CD4-positive, alpha-beta T cell treated with Interleukin-21 for 1 hour (primary cell): Measurements from ENCODE around the gene IGDCC3.
"Not testable (repeated sequence)": the region's sequence is repeated elsewhere in the genome, so short reads cannot be mapped to it uniquely, and the experiment has no call there.

Experiments
- DNase-seq: peaks from one replicate; pipeline ENCODE4 v3.0.0-alpha.2; 2020

IGDCC3 gene

DNA sequence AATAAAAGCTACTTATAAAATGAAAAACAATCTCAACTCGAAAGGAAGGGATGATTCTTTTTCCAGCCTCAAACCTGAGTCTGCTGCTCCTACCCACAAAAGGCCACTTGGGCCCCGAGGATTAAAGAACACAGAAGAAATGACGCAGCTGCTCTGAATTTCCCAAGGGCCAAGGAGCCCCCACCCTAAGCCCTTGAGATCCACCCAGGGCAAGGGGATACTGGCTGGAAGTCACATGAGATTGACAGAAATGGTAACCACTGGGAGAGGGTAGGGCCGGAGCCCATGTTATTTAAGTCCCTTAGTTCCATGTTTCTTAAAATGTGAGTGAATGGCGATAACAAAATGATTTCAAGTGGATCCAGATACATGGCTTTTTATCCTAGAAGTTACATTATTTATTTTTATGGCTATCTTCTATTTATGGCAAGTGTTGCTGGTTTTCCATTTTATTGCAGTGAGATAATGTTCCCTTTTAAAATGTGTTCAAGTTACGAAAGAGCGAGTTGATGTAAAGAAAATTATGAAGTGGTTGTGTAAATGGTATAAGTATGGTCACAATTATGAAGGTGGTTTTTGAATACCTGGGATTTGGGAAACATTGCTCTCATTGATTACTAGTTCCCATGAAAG is 28.1 kb upstream of the IGDCC3 start:
- DNase-seq, result no peak

DNA sequence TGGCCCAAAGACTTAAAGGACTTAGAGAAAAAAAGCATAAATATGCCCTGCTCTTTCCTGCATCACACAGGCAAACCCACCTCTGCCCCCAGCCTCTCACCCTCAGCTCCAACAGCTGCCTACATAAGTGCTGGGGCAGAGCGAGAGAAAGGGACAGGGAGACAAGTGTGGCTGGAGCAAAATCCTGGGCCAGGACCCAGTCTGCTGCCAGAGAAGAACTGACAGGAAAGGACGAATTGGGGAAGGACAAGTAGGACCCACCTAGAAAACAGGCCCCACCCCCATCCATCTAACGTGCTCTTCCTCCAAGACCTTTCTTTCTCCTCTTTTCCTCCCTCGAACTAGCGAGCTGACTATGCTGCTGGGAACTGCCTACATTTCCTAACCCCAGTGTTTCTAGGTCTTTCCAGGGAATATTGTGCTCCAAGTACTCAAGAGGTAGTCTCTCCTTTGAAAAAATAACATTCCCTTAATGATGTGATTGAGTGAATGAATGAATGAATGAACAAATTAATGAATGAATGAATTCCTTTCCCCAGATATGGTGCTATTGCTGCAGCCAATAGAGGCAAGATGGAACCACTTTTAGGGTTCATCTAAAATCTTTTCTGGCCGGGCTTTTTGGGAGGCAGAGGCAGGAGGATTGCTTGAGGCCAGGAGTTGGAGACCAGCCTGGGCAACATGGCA is 26.5 kb upstream of the IGDCC3 start:
- no peak for DNase-seq

DNA sequence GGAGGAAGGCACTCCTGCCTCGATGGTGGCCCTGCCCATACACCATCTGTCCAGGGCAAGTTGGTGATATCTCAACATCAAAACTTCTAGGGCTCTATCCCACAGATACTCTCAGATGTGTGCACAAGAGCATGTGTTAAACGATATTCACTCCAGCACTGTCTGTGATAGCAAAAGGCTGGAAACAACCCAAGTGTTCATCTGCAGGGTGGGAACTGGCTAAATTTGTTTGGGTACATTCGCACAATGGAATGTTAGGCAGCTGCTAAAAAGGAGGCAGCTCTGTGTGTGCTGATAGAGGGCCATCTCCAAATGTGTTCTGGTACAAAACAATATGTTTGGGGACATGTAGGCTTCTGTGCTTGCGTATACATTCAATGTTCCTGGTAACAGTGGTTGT is 25.2 kb upstream of the IGDCC3 start:
- DNase-seq, result no peak

DNA sequence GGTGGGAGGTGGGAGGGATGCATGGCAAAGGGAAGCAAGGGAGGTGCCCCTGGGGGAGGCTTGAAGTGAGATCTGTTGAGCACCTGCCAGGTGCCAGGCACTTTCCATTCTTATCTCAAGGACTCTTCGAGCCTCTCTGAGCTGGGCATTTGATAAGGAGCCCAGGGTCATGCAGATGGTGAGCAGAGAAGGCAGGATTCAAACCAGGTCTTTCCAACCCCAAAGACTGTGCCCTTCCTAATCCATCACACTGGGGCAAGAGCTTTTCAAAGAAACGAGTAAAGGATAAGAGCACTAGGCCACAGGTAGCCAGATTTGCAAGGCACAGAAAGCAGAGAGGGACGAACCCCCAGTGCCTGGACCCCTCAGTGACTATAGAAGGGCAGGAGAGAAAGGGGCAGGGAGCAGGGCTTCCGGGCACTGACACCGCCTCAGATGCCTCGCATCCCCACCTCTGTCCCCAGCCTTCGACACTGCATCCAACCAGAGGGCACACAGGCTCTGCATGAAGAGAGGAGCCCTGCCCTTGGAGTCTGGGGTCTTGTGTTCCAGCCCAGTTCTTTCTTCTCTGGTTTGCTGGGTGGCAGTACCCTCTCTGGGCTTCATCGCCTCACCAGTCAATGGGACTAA is 23.9 kb upstream of the IGDCC3 start:
- no peak for DNase-seq

DNA sequence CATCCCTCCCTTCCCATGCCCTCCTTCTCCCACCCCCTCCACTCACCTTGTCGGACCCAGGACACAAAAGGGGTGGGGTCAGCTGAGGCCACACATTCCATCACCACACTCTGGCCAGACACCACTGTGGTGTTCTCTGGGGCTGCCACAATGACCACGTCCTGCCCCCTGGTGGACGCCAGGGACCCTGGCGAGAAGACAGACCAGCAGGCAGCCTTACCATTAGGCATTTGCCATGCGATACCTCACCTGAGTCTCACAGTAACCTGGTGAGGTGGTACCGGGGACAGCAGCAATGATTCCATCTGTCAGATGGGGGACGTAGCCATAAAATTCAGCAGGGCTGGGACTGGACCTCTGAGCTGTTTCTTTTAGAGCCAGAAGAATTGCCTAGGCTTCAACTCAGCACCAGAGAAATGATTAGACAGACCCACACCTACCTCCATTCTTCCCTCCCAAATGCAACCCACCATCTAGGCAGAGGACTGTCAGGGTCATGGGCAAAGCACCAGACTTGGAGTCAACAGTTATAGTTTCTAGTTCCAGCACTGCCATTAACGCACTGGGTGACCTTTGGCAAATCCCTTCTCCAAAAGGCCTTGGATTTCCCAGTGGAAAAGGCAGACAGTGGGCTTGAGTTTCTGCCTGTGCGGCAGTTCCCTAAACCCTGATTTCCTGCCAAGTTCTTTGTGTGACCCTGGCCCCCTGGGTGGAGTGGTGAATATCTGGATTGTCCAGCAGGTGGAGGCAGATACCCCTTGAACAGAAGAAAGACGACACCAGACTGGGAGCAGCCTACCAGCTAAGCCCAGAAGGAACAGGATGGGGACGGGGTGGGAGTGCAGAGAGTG is 23.2 kb upstream of the IGDCC3 start:
- peak; percentile 43 for DNase-seq

DNA sequence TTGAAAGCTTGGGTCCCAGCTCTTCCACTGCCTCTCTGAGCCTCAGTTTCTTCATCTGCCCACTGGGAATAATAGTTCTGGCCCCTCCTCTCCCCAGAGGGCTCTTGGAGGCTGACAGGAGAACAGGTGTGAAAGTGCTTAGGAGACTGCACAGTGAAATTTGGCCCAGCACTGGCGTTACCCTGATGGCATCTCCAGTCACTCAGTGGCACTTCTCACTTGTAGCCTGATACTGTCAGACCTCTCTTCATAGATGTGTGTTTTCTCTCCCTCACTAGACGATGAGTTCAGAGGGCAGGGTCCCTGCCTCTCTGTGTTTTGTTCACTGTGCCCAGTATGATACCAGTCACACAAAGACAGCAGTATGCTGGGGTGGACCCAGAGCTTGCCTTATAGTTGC is 22.2 kb upstream of the IGDCC3 start:
- DNase-seq, result no peak

DNA sequence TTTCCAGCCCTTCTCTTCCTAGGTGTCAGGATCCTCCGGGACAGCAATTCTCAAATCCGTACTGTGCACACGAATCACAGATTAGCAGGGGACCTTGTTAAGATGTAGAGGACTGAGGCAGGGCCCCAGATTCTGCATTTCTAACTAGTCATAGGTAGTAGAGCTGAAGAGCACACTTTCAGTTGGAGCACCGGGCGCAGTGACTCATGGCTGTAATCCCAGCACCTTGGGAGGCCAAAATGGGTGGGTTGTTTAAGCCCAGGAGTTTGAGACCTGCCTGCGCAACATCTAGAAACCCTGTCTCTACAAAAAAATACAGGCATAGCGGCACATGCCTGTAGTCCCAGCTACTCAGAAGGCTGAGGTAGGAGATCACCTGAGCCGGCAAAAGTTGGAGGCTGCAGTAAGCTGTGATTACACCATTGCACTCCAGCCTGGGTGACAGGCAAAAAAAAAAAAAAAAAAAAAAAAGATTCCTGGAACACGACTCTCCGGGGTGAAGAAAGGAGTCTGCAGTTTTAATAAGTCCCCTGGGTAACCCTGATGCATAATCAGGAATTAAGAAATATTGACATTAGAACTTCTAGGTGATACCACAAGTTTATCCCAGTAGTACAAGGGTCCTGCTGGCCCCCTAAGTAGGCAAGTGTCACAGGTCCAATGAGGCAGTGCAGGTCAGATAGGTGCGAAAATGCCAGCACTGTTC is 21.4 kb upstream of the IGDCC3 start:
- DNase-seq, result no peak

DNA sequence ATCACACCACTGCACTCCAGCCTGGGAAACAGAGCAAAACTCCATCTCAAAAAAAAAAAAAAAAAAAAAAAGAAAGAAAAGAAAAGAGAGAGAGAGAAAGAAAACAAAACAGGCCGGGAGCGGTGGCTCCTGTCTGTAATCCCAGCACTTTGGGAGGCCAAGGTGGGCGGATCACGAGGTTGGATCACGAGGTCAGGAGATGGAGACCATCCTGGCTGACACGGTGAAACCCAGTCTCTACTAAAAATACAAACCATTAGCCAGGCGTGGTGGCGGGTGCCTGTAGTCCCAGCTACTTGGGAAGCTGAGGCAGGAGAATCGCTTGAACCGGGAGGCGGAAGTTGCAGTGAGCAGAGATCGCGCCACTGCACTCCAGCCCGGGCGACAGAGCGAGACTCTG is 20.7 kb upstream of the IGDCC3 start:
- not testable (repeated sequence) for DNase-seq

DNA sequence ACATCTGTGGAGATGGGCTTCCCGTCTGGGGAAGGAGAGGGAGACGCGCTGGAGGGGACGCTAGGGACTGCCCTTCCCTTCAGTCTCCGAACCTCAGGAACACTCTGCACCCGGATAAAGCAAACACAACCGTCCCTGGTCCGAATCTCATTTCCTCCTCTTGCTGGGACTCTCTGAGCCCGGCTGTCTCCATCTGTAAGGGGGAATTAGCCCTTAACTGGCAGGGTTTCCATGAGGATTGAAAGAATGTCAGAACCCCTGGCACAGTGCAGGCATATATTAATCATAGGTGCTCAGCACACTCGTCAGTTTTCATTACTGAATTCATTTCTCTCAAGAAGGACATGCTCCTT is 19.1 kb upstream of the IGDCC3 start:
- DNase-seq, result no peak

DNA sequence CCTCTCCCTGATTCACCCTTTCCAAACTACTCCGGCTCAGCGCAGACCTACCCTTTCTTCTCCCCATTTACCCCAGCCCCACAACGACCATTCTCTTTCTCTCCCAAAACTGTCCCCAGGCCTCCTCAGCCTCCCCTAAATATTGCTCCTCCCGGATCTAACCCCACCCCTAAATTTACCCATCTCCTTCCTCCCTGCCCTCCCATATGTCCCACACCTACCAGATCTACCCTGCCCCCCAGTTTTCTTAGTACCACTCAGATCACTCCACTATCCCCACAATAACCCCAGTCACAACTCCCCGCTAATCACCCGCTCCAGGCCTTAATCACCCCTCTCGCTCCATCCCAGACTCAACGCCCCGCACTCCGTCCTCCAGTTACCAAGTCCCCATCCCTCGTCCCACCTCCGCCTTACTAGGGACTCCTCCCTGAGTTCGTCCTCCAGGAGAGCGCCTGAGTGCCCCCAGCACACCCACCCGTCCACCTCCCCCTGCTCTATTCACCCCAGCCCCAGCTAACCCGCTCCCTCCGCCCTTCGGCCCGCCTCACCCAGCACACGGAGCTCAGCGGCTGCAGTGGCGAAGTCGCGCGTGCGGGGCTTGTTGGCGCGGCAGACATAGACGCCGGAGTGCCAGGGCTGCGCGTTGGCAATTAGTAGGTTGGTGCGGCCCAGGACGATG is 18.6 kb upstream of the IGDCC3 start:
- no peak for DNase-seq

DNA sequence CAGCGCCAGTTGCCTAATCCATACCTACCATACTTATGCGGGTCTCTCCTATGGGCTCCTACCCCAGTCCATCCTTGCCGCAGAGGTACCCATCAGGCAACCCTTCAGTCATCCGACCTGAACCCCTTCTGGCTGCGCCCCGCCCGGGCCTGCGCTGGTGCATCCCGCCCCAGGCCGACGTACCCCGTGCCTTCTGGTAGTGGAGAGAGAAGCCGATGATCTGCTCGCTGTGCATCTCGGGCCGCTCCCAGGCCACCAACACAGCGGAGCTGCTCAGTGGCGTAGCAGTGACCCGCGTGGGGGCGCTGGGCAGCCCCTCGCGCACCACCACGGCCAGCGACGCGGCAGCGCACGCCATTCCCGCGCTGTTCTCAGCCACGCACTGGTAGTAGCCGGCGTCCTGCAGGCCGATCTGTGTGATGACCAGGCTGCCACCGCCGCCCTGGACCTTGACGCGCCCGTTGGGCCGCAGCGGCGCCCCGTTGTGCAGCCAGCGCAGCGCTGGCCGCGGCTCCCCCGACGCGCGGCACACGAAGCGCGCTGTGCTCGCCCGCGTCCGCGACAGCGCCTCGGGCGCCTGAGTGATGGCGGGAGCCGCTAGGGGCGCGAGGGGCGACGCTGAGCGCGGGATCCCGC is 17.9 kb upstream of the IGDCC3 start:
- no peak for DNase-seq

DNA sequence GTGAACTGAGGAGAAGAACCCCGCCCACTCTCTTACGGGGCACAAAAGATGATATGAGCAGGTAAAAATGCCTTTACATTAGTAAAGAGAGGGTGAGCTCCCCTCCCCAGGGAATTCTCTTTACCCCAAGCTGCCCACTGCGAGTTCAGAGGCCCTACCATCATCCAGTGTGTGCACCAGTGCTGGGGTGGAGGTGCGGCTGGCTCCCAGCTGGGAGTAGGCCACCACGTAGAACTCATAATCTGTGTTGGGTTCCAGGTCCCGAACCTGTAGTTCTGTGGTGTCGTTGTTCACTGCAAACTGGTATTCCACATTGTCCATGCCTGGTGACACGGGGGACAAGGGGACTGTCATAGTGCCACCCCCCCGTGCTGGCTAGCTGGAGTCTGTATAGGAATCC is 17.1 kb upstream of the IGDCC3 start:
- DNase-seq, result no peak

DNA sequence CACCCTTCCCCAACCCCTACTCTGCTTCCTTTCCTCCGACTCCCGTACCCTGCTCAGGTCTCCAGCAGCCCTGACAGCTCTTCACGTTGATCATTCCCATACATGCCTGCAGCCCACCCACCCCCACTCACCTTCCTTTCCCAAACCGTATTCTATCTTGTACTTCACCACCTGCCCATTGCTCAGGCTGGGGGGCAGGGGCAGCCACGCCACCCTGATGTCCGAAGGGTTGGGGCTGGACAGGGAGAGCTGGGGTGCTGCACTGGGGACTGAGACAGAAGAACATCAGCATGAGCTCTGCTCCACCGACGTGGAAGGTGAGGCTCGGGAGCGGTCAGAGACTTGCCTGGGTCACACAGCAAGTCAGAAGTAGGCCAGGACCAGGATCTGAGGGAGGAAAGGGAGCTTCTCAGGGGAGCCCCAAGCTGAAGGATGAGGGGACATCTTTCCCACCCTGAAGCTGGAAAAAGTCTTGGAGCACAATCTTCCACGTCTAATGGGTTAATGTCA is 16.5 kb upstream of the IGDCC3 start:
- DNase-seq, result no peak

DNA sequence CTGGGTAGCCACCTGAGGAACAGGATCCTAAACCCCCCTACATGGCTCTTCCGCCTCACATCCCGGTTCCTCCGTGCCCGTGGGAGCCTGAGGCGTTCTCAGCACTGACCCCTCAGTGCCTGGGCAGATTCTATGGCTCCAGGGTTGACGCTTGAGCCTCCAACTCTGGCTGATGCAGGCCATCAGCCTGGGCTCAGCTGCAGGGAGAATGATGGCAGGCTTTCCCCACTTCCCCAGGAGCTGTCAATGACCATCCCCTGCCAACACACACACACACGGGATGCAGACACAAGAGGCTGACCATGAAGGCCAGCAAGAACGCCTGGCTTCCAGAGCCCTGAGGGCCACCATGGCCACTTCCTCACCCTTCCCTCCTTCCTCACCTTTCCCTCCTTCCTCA is 15.8 kb upstream of the IGDCC3 start:
- DNase-seq, result no peak

DNA sequence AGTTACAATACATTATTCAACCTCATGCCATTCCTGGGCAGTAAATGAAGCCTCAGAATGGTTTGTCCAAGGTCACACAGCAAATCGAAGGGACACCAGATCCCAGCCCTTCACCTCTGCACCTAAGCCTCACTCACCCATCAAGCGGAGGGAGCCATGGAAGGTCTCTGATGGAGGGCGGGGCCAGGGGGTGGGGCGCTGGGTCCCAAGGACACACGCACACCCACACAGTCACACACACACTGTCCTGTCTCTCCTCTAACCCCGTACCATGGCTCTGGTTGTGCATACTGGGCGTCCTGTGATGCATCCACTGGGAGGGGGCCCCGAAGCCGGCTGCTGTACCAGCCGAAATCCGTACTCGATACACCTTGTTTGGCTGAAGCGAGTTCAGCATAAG is 15.3 kb upstream of the IGDCC3 start:
- no peak for DNase-seq

DNA sequence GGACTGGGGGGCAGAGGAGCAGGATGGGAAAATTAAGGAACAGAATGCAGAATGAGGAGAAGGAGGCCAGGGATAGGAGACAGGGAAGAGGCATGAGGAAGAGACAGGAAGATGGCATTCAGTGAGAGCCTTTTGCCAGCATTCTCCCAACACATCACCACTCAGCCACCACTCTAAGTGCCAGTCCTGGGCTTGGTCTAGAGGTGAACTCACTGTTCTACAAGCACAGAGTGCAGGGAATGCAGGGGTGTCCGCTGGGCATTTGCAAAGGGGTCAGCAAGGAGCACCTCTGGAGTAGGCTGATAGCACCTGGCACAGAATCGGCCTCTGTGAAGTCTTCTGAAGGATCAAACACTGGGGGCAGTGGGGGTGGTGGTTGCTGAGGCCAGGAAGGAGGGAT is 14.6 kb upstream of the IGDCC3 start:
- no peak for DNase-seq

DNA sequence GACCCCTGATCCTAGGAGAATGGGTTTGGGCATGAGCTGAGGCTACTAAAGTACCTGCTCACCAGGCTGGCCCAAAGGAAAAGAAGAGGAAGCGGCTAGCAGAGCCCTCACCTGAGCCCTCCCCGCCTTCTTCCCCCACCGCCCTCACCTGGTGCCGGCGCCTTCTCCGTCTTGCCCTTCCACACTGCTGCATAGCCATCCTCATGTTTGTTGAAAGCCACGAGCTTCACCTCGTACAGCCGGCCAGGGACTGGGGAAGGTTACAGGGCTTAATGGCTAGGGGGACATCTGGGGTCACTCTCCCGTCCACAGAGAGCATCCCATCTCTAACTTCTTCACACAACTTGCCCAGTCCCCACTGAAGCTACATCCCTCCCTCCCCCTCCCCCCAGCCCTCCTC is 13.9 kb upstream of the IGDCC3 start:
- no peak for DNase-seq

DNA sequence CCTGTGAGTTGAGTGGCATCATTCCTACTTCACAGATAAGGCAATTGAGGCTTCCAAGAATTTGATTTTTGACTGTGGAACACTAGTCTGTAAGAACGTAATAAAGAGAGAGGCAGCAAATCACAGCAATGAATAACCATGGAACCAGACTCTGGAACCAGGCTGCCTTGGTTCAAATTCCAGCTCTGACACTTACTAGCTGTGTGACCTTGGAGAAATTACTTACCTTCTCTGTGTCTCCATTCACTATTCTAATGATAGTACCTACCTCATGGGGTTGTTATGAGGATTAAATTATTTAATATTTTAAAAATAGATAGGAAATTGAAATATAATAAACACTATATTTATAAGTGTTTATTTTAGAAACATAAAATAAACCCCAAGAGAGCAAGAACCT is 12.6 kb upstream of the IGDCC3 start:
- DNase-seq, result no peak

DNA sequence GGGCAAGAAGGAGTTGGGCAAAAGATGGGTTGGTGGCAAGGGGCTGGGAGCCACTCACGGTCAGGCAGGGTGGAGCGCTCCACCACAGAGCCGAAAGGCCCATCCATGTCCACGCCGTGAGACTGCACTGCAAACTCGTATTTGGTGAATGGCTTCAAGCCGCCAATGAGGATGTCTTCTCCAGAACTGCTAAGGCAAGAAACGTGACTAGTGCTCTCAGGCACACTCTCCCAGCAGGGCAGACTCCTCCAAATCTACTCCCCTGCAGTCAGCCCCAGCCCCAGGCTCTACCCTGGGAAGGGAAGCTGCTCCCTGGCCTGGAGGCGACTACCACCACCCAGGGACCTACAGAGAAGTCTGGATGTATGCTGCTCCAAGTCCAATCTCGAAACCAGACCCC is 11.4 kb upstream of the IGDCC3 start:
- DNase-seq, result no peak

DNA sequence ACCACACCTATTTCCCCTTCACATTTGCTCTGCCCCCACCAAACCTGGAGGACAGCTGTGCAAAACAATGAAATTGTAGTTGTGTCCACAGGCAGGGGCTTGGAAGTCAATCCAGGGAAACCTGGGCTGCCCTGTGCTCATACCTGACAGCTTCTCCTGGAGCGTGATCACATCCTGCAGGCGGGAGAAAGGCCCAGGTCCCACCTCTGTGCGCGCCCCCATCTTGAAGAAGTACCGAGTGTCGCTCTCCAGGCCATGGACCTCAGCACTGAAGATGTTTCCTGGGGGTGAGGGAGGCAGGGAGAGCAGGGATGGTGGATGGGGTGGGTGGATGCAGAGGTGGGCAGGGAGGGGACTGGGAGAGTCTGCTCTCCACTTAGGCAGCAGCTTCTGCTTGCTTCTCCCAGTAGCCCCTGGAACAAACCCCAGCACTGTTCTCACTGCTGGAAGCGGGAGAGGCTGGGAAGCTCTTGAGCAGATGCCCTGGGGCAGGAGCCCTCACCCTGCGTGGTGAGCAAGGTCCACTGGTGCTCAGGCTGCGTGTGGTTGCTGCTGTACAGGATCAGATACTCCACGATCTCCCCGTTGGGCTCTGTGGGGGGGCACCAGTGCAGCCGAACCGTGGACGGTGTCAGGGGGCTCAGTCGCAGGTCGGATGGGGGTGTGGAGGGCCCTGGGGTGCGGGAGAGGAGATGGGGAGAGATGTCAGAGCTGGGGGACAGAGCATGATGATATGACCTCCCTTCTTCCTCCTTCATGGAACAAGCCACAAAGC is 10.7 kb upstream of the IGDCC3 start:
- no peak for DNase-seq

DNA sequence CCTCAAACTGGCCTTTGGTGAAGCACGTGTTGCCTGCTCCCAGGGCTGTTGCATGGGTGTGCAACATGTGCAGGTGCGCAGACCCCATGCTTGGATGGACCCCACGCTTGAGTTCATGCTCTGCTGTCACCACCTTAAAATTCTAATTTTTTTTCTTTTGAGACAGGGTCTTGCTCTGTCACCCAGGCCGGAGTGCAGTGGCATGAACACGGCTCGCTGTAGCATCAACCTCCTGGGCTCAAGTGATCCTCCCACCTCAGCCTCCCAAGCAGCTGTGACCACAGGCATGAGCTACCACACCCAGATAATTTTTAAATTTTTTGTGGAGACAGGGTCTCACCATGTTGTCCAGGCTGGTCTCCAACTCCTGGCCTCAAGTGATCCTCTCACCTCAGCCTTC is 9.1 kb upstream of the IGDCC3 start:
- DNase-seq, result no peak
